ENCODE measurements around the gene BRINP1.
"Not testable (repeated sequence)": the region's sequence is repeated elsewhere in the genome, so short reads cannot be mapped to it uniquely, and the experiment has no call there.

BRINP1 gene

GRCh38 chr9:119185298-119185697, 183.9 kb downstream of the BRINP1 start:
- DNase-seq (ENCODE audit: low read depth in 2 of 2) = no peak

- no peak for DNase-seq (ENCODE audit: low read depth in 2 of 2)
Measured at GRCh38 chr9:119184265-119184936, 184.8 kb downstream of the BRINP1 start.

- no peak for DNase-seq (ENCODE audit: low read depth in 2 of 2)
Measured at GRCh38 chr9:119181561-119181960, 187.7 kb downstream of the BRINP1 start.

- no peak for DNase-seq (ENCODE audit: low read depth in 2 of 2)
Measured at GRCh38 chr9:119180897-119181296, 188.3 kb downstream of the BRINP1 start.

- no peak for DNase-seq (ENCODE audit: low read depth in 2 of 2)
Measured at GRCh38 chr9:119179701-119180100, 189.5 kb downstream of the BRINP1 start.

GRCh38 chr9:119177196-119177595, 192.0 kb downstream of the BRINP1 start:
- DNase-seq (ENCODE audit: low read depth in 2 of 2) = no peak

GRCh38 chr9:119175581-119175980, 193.7 kb downstream of the BRINP1 start:
- no peak for DNase-seq (ENCODE audit: low read depth in 2 of 2)

- DNase-seq (ENCODE audit: low read depth in 2 of 2) = not testable (repeated sequence)
Measured at GRCh38 chr9:119169222-119169621, 200.0 kb downstream of the BRINP1 start.

- no peak for DNase-seq (ENCODE audit: low read depth in 2 of 2)
Measured at GRCh38 chr9:119167876-119168275, 201.4 kb downstream of the BRINP1 start.

GRCh38 chr9:119167267-119167666, 202.0 kb downstream of the BRINP1 start:
- DNase-seq (ENCODE audit: low read depth in 2 of 2) = no peak

- no peak for DNase-seq (ENCODE audit: low read depth in 2 of 2)
Measured at GRCh38 chr9:119166096-119166495, 203.1 kb downstream of the BRINP1 start.

- no peak for DNase-seq (ENCODE audit: low read depth in 2 of 2)
Measured at GRCh38 chr9:119165131-119165530, 204.1 kb downstream of the BRINP1 start.

- DNase-seq (ENCODE audit: low read depth in 2 of 2) = no peak
Measured at GRCh38 chr9:119164716-119165115, 204.5 kb downstream of the BRINP1 start.

- no peak for DNase-seq (ENCODE audit: low read depth in 2 of 2)
Measured at GRCh38 chr9:119160551-119160950, 208.7 kb downstream of the BRINP1 start.

GRCh38 chr9:119159386-119159785, 209.8 kb downstream of the BRINP1 start:
- no peak for DNase-seq (ENCODE audit: low read depth in 2 of 2)

- no peak for DNase-seq (ENCODE audit: low read depth in 2 of 2)
Measured at GRCh38 chr9:119157196-119157595, 212.0 kb downstream of the BRINP1 start.

- no peak for DNase-seq (ENCODE audit: low read depth in 2 of 2)
Measured at GRCh38 chr9:119156354-119156753, 212.9 kb downstream of the BRINP1 start.

- DNase-seq (ENCODE audit: low read depth in 2 of 2) = no peak
Measured at GRCh38 chr9:119154527-119154926, 214.7 kb downstream of the BRINP1 start.

GRCh38 chr9:119153402-119153801, 215.8 kb downstream of the BRINP1 start:
- DNase-seq (ENCODE audit: low read depth in 2 of 2) = no peak

- DNase-seq (ENCODE audit: low read depth in 2 of 2) = no peak
Measured at GRCh38 chr9:119148855-119149254, 220.4 kb downstream of the BRINP1 start.

- DNase-seq (ENCODE audit: low read depth in 2 of 2) = no peak
Measured at GRCh38 chr9:119137479-119137878, 231.8 kb downstream of the BRINP1 start.

- no peak for DNase-seq (ENCODE audit: low read depth in 2 of 2)
Measured at GRCh38 chr9:119126040-119126439, 243.2 kb downstream of the BRINP1 start.

GRCh38 chr9:119121899-119122298, 247.3 kb downstream of the BRINP1 start:
- no peak for DNase-seq (ENCODE audit: low read depth in 2 of 2)

GRCh38 chr9:119117409-119117808, 251.8 kb downstream of the BRINP1 start:
- DNase-seq (ENCODE audit: low read depth in 2 of 2) = no peak

Data from fibroblast of skin of left quadriceps (primary cell).